NCI-H2171 treated with DMSO at 0.1 percent for 48 hours (cell line): Measurements from ENCODE around the gene GRID1.

ENCODE experiments used
- DNase-seq: peaks from one replicate; lab custom pipeline; 2025; lab: John Stamatoyannopoulos, UW

Gene GRID1

GRCh38 chr10:85811405-85811804 lies 555.2 kb downstream of the GRID1 start:
- no peak for DNase-seq

- no peak for DNase-seq
Measured at GRCh38 chr10:85810674-85811073, 555.9 kb downstream of the GRID1 start.

- DNase-seq, result no peak
Measured at GRCh38 chr10:85795460-85795859, 571.1 kb downstream of the GRID1 start.

- no peak for DNase-seq
Measured at GRCh38 chr10:85794553-85794952, 572.0 kb downstream of the GRID1 start.

GRCh38 chr10:85792533-85792858 lies 574.1 kb downstream of the GRID1 start:
- DNase-seq, result no peak

GRCh38 chr10:85791818-85792532 lies 574.6 kb downstream of the GRID1 start:
- no peak for DNase-seq

GRCh38 chr10:85789982-85790789 lies 576.4 kb downstream of the GRID1 start:
- no peak for DNase-seq

GRCh38 chr10:85789125-85789524 lies 577.5 kb downstream of the GRID1 start:
- DNase-seq, result no peak

GRCh38 chr10:85788570-85788969 lies 578.0 kb downstream of the GRID1 start:
- DNase-seq, result no peak

GRCh38 chr10:85787881-85788280 lies 578.7 kb downstream of the GRID1 start:
- DNase-seq, result peak; percentile 35

GRCh38 chr10:85787393-85787792 lies 579.2 kb downstream of the GRID1 start:
- DNase-seq, result no peak

- no peak for DNase-seq
Measured at GRCh38 chr10:85786401-85786899, 580.1 kb downstream of the GRID1 start.

- no peak for DNase-seq
Measured at GRCh38 chr10:85784792-85785191, 581.8 kb downstream of the GRID1 start.

GRCh38 chr10:85781404-85781803 lies 585.2 kb downstream of the GRID1 start:
- DNase-seq, result no peak

- no peak for DNase-seq
Measured at GRCh38 chr10:85778074-85778473, 588.5 kb downstream of the GRID1 start.

- DNase-seq, result no peak
Measured at GRCh38 chr10:85767891-85768290, 598.7 kb downstream of the GRID1 start.

- DNase-seq, result no peak
Measured at GRCh38 chr10:85764108-85764507, 602.5 kb downstream of the GRID1 start.

- DNase-seq, result no peak
Measured at GRCh38 chr10:85761906-85762445, 604.6 kb downstream of the GRID1 start.

GRCh38 chr10:85741626-85742300 lies 624.8 kb downstream of the GRID1 start:
- DNase-seq, result no peak

GRCh38 chr10:85735997-85736396 lies 630.6 kb downstream of the GRID1 start:
- DNase-seq, result no peak

- no peak for DNase-seq
Measured at GRCh38 chr10:85734791-85735190, 631.8 kb downstream of the GRID1 start.

GRCh38 chr10:85724215-85724614 lies 642.4 kb downstream of the GRID1 start:
- no peak for DNase-seq
